Measurements from ENCODE around the gene CUL3.
A peak's percentile ranks its signal among the peaks of the same experiment; 100 is the strongest.

DNA sequence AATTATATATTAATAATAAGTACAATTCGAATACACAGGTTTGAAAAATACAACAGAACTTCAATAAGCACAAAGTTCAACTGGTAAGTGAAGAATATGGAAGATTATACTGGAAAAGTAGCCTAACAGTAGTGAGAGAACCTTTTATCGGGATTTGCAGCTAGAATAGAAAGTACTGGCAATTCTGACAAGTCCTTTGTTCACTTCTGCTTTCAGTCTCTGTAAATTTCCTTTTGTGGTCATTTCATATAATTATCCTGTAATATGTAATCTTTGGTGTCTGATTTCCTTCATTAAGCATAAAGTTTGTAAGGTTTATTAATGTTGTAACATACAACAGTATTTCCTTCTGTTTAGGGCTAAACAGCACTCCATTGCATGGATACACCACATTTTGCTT lies 67.2 kb downstream of the CUL3 start:
- TF ChIP-seq, protein P1, sequence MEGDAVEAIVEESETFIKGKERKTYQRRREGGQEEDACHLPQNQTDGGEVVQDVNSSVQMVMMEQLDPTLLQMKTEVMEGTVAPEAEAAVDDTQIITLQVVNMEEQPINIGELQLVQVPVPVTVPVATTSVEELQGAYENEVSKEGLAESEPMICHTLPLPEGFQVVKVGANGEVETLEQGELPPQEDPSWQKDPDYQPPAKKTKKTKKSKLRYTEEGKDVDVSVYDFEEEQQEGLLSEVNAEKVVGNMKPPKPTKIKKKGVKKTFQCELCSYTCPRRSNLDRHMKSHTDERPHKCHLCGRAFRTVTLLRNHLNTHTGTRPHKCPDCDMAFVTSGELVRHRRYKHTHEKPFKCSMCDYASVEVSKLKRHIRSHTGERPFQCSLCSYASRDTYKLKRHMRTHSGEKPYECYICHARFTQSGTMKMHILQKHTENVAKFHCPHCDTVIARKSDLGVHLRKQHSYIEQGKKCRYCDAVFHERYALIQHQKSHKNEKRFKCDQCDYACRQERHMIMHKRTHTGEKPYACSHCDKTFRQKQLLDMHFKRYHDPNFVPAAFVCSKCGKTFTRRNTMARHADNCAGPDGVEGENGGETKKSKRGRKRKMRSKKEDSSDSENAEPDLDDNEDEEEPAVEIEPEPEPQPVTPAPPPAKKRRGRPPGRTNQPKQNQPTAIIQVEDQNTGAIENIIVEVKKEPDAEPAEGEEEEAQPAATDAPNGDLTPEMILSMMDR (IDR thresholded peaks at IDR 0.05; ENCODE audit: insufficient read depth, low read length): no peak
- TF ChIP-seq POLR2AphosphoS5 (IDR thresholded peaks at IDR 0.05; ENCODE audit: low read depth): no peak
- TF ChIP-seq, protein P2, sequence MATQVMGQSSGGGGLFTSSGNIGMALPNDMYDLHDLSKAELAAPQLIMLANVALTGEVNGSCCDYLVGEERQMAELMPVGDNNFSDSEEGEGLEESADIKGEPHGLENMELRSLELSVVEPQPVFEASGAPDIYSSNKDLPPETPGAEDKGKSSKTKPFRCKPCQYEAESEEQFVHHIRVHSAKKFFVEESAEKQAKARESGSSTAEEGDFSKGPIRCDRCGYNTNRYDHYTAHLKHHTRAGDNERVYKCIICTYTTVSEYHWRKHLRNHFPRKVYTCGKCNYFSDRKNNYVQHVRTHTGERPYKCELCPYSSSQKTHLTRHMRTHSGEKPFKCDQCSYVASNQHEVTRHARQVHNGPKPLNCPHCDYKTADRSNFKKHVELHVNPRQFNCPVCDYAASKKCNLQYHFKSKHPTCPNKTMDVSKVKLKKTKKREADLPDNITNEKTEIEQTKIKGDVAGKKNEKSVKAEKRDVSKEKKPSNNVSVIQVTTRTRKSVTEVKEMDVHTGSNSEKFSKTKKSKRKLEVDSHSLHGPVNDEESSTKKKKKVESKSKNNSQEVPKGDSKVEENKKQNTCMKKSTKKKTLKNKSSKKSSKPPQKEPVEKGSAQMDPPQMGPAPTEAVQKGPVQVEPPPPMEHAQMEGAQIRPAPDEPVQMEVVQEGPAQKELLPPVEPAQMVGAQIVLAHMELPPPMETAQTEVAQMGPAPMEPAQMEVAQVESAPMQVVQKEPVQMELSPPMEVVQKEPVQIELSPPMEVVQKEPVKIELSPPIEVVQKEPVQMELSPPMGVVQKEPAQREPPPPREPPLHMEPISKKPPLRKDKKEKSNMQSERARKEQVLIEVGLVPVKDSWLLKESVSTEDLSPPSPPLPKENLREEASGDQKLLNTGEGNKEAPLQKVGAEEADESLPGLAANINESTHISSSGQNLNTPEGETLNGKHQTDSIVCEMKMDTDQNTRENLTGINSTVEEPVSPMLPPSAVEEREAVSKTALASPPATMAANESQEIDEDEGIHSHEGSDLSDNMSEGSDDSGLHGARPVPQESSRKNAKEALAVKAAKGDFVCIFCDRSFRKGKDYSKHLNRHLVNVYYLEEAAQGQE (IDR thresholded peaks at IDR 0.05; ENCODE audit: insufficient replicate concordance, low read depth): no peak
- TF ChIP-seq SPI1 (IDR thresholded peaks at IDR 0.05; ENCODE audit: borderline replicate concordance, low read depth): peak; percentile 82
